HepG2 (cell line): ENCODE measurements around the gene ATOH7. TPM values are rescaled to one million over a fixed set of nuclear protein-coding genes. Genes with fewer than 3 reads are reported as not detected.

ENCODE experiments used
- ATAC-seq: fragments of 200-7000 bp; cut with Tn5 transposase; 3 replicates; pipeline ENCODE4 v1.9.1; 2020; ENCODE audit warnings: mild to moderate bottlenecking, moderate library complexity
- BruUV-seq: library from RNA; stranded (reverse); fragments of 400-500 nt; replicated peaks from 2 replicates; lab custom pipeline; 2021; lab: Mats Ljungman, UMichigan
- CTCF ChIA-PET: fragments of 300-600 bp; formaldehyde crosslinking; extraction: SDS; loops from one replicate; lab custom pipeline; 2021; ENCODE audit warnings: low total read pairs, inconsistent platforms, low intra/inter-chr PET ratio; lab: Yijun Ruan, JAX
- POLR2A ChIA-PET: fragments of 350-600 bp; sonication (Branson Sonifier 250); formaldehyde crosslinking; loops from one replicate; lab custom pipeline; 2020; ENCODE audit warnings: antibody characterized with exemption, inconsistent platforms; lab: Yijun Ruan, JAX
- DNase-seq: peaks from one replicate; pipeline ENCODE4 v3.0.0-alpha.2; 2015; ENCODE audit warnings: low spot score
- FAIRE-seq: peaks from 3 replicates; lab custom pipeline; 2011; peaks lifted over from hg19 to GRCh38; lab: Jason Lieb, UNC
- H2AFZ ChIP-seq: one replicate; pipeline ENCODE4 v1.6.1; 2011; ENCODE audit warnings: low read length, inconsistent platforms
- H3K27ac ChIP-seq: fragments of 300-600 bp; 3 replicates; pipeline ENCODE4 v1.8.0; 2011; ENCODE audit warnings: mixed run types, mild to moderate bottlenecking, mixed read lengths, low read length, inconsistent platforms; ENCODE audit not compliant: insufficient read depth; ENCODE audit errors: extremely low read length
- H3K27me3 ChIP-seq, 2 experiments: fragments of 200-600 bp in 1 of 2; 2 replicates in 1 of 2; 3 replicates in 1 of 2; pipeline versions ENCODE4 v1.6.0 to v1.8.0; 2011; ENCODE audit warnings: low read length in 2 of 2, mild to moderate bottlenecking in 2 of 2, moderate library complexity in 2 of 2, inconsistent platforms in 1 of 2; ENCODE audit not compliant: insufficient read depth in 2 of 2, control insufficient read depth in 1 of 2
- H3K36me3 ChIP-seq, 2 experiments: fragments of 200-600 bp in 1 of 2; replicated peaks in 1 of 2; 2 replicates in 1 of 2; 3 replicates in 1 of 2; pipeline versions ENCODE4 v1.5.1 to v1.8.0; 2011; ENCODE audit warnings: low read length in 2 of 2, inconsistent platforms in 1 of 2; ENCODE audit not compliant: insufficient read depth in 2 of 2, control insufficient read depth in 1 of 2
- H3K4me1 ChIP-seq: 2 replicates; pipeline ENCODE4 v1.5.1; 2012; ENCODE audit warnings: low read length, inconsistent platforms; ENCODE audit not compliant: insufficient read depth
- H3K4me2 ChIP-seq: 2 replicates; pipeline ENCODE4 v1.6.0; 2011; ENCODE audit warnings: low read depth, low read length, inconsistent platforms
- H3K4me3 ChIP-seq, 3 experiments: fragments of 200-600 bp in 1 of 3; sonication (generic), shearing (Covaris generic) in 1 of 3; replicated peaks in 1 of 3; 2 replicates each; pipeline ENCODE4 v1.5.1; 2011 to 2016; ENCODE audit warnings: low read length in 3 of 3, inconsistent platforms in 2 of 3, low read depth in 2 of 3, mild to moderate bottlenecking in 2 of 3, control low read depth in 1 of 3, mixed read lengths in 1 of 3; ENCODE audit not compliant: insufficient read depth in 1 of 3
- H3K79me2 ChIP-seq: one replicate; pipeline ENCODE4 v1.6.1; 2011; ENCODE audit warnings: low read length, inconsistent platforms; ENCODE audit not compliant: insufficient read depth
- H3K9ac ChIP-seq: 2 replicates; pipeline ENCODE4 v1.6.0; 2011; ENCODE audit warnings: mild to moderate bottlenecking, low read depth, low read length, inconsistent platforms; ENCODE audit not compliant: insufficient read depth
- H3K9me3 ChIP-seq: 2 replicates; pipeline ENCODE4 v1.5.1; 2012; ENCODE audit warnings: mild to moderate bottlenecking, low read length
- H4K20me1 ChIP-seq: 2 replicates; pipeline ENCODE4 v1.6.0; 2011; ENCODE audit warnings: inconsistent platforms, mild to moderate bottlenecking, low read length, moderate library complexity; ENCODE audit not compliant: insufficient read depth
- AHR ChIP-seq: IDR thresholded peaks from 2 replicates; pipeline ENCODE4 v1.6.1; 2018; ENCODE audit warnings: missing genetic modification reagents, missing compliant biosample characterization
- ATF4 ChIP-seq, 2 experiments: fragments of 450-650 bp in 1 of 2; sonication (generic) in 1 of 2; formaldehyde crosslinking; IDR thresholded peaks; 2 replicates each; pipeline versions ENCODE4 v1.5.0 to v1.8.0; 2020 to 2022; ENCODE audit warnings: mild to moderate bottlenecking in 1 of 2, missing genetic modification reagents in 1 of 2
- HNF4A ChIP-seq: sonication (generic); formaldehyde crosslinking; IDR thresholded peaks from 2 replicates; pipeline ENCODE4 v1.4.0; 2020; ENCODE audit warnings: missing genetic modification reagents
- ZNF549 ChIP-seq: sonication (generic); formaldehyde crosslinking; IDR thresholded peaks from 2 replicates; pipeline ENCODE4 v1.5.0; 2020; ENCODE audit warnings: missing genetic modification reagents
- ZNF550 ChIP-seq: sonication (generic); formaldehyde crosslinking; IDR thresholded peaks from 2 replicates; pipeline ENCODE4 v1.4.0; 2020; ENCODE audit warnings: mild to moderate bottlenecking, missing genetic modification reagents, borderline replicate concordance
- WGBS: methylation state at CpG from one replicate; pipeline ENCODE4 v1.1.6; 2017; ENCODE audit warnings: low lambda C conversion rate; 5-methylcytosine and 5-hydroxymethylcytosine counted together
- in situ Hi-C: cut with HindIII; loops from 2 replicates; pipeline ENCODE4 v1.10.0; 2017; ENCODE audit warnings: low pct_unique_long_range_greater_than_20kb; ENCODE audit not compliant: extremely low pct_ligation_motif_present
- intact Hi-C: fragments of 100-400 bp; cut with micrococcal nuclease; formaldehyde crosslinking; loops from one replicate; pipeline ENCODE4 v1.10.0; 2022; ENCODE audit not compliant: unreplicated experiment
- polyA plus RNA-seq, 8 experiments: library from polyadenylated mRNA; depleted of rRNA in 3 of 8; stranded (reverse) in 7 of 8; unstranded in 1 of 8; fragments of >200 nt; fragmentation: Illumina TruSeq in 4 of 8; extraction: Trizol in 4 of 8; gene quantifications; 2 replicates each; pipeline versions ENCODE4 v1.2.1 to v1.2.3, GENCODE V29; 2011 to 2016; ENCODE audit warnings: low read depth in 4 of 8, missing spikeins in 1 of 8, mixed read lengths in 1 of 8; ENCODE audit not compliant: insufficient read depth in 1 of 8
- total RNA-seq, 5 experiments: library from RNA; depleted of rRNA; stranded (reverse); fragments of >200 nt; fragmentation: Illumina TruSeq; extraction: Trizol; gene quantifications; 2 replicates each; pipeline ENCODE4 v1.2.3, GENCODE V29; 2016; ENCODE audit warnings: low read depth in 1 of 5
- TF ChIP-seq, protein P1 (sequence below): sonication (generic); formaldehyde crosslinking; IDR thresholded peaks from 2 replicates; pipeline ENCODE4 v1.8.0; 2022; ENCODE audit warnings: mild to moderate bottlenecking, missing genetic modification reagents
- TF ChIP-seq, protein P2 (sequence below): sonication (generic); formaldehyde crosslinking; conservative IDR thresholded peaks from 2 replicates; pipeline ENCODE4 v1.8.1; 2023; ENCODE audit warnings: missing genetic modification reagents
- TF ChIP-seq, protein P3 (sequence below): IDR thresholded peaks from 2 replicates; pipeline ENCODE4 v1.6.1; 2018; ENCODE audit warnings: missing genetic modification reagents, mild to moderate bottlenecking, missing compliant biosample characterization

Gene ATOH7
- total and polyA plus RNA-seq, 2 of the 13 experiments (the other 11 are each of a cell fraction or from before 2014, with no cell fraction given), result 0.07 to 0.11 TPM

- TF ChIP-seq ATF4 (CRISPR knock-in tag; IDR thresholded peaks at IDR 0.05) (no peak), ZNF549 (CRISPR knock-in tag) (no peak), AHR (CRISPR knock-in tag) (no peak), HNF4A (CRISPR knock-in tag) (no peak), ZNF550 (CRISPR knock-in tag) (no peak)
- TF ChIP-seq, protein P1, sequence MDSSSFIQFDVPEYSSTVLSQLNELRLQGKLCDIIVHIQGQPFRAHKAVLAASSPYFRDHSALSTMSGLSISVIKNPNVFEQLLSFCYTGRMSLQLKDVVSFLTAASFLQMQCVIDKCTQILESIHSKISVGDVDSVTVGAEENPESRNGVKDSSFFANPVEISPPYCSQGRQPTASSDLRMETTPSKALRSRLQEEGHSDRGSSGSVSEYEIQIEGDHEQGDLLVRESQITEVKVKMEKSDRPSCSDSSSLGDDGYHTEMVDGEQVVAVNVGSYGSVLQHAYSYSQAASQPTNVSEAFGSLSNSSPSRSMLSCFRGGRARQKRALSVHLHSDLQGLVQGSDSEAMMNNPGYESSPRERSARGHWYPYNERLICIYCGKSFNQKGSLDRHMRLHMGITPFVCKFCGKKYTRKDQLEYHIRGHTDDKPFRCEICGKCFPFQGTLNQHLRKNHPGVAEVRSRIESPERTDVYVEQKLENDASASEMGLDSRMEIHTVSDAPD (CRISPR knock-in tag), result no peak
- TF ChIP-seq, protein P2, sequence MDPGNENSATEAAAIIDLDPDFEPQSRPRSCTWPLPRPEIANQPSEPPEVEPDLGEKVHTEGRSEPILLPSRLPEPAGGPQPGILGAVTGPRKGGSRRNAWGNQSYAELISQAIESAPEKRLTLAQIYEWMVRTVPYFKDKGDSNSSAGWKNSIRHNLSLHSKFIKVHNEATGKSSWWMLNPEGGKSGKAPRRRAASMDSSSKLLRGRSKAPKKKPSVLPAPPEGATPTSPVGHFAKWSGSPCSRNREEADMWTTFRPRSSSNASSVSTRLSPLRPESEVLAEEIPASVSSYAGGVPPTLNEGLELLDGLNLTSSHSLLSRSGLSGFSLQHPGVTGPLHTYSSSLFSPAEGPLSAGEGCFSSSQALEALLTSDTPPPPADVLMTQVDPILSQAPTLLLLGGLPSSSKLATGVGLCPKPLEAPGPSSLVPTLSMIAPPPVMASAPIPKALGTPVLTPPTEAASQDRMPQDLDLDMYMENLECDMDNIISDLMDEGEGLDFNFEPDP, result no peak
- TF ChIP-seq, protein P3, sequence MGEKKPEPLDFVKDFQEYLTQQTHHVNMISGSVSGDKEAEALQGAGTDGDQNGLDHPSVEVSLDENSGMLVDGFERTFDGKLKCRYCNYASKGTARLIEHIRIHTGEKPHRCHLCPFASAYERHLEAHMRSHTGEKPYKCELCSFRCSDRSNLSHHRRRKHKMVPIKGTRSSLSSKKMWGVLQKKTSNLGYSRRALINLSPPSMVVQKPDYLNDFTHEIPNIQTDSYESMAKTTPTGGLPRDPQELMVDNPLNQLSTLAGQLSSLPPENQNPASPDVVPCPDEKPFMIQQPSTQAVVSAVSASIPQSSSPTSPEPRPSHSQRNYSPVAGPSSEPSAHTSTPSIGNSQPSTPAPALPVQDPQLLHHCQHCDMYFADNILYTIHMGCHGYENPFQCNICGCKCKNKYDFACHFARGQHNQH, result no peak
- Histone ChIP-seq H3K4me3 (no peak overlapping the region), H3K9ac (no peak overlapping the region), H4K20me1 (no peaks in the 10 kb centered on the region), H3K27ac (no peak overlapping the region), H3K4me2 (no peak overlapping the region), H3K79me2 (no peaks in the 10 kb centered on the region), H3K4me1 (no peaks in the 10 kb centered on the region), H3K27me3 (peaks cover 0 to 5% of the 10 kb centered on the region in 2 experiments; a peak in 1 of 5 replicates), H2AFZ (no peak overlapping the region), H3K9me3 (no peaks in the 10 kb centered on the region), H3K36me3 (no peaks in the 10 kb centered on the region)
- 34% methylated on average over 4 of the region's 4 CpGs for WGBS
- ChIA-PET CTCF (no interaction called here), POLR2A (no interaction called here)
- no peak for ATAC-seq
- intact Hi-C loops (no loop called here), in situ Hi-C loops (loop anchor here (10.0 kb wide), 1 partner anchor 364 kb away; no protein-coding TSS in a partner anchor)
- BruUV-seq, result no TSS peak
- no peak for DNase-seq
- FAIRE-seq, result no peak
Observed at GRCh38 chr10:68218786-68219185, 13.1 kb downstream of the ATOH7 start.
